ENCODE results near the gene SLC26A2.
"Not testable (repeated sequence)": the region's sequence is repeated elsewhere in the genome, so short reads cannot be mapped to it uniquely, and the experiment has no call there.

SLC26A2 gene

GRCh38 chr5:150015415-150015814 lies 54.9 kb downstream of the SLC26A2 start:
- DNase-seq (ENCODE audit: insufficient read length): no peak
- TF ChIP-seq TAF1 (IDR thresholded peaks at IDR 0.05; ENCODE audit: borderline replicate concordance, low read depth, low read length) (no peak), POLR2A (IDR thresholded peaks at IDR 0.05; ENCODE audit: low read depth, low read length) (no peak), POLR2AphosphoS5 (IDR thresholded peaks at IDR 0.05; ENCODE audit: low read depth, low read length) (no peak)
- FAIRE-seq: no peak

GRCh38 chr5:150016537-150016936 lies 56.0 kb downstream of the SLC26A2 start:
- FAIRE-seq (no peak), DNase-seq (ENCODE audit: insufficient read length) (no peak)
- TF ChIP-seq POLR2A (IDR thresholded peaks at IDR 0.05; ENCODE audit: low read depth, low read length) (no peak), POLR2AphosphoS5 (IDR thresholded peaks at IDR 0.05; ENCODE audit: low read depth, low read length) (no peak), TAF1 (IDR thresholded peaks at IDR 0.05; ENCODE audit: borderline replicate concordance, low read depth, low read length) (no peak)

GRCh38 chr5:150017226-150018005 lies 56.9 kb downstream of the SLC26A2 start:
- FAIRE-seq (no peak), DNase-seq (ENCODE audit: insufficient read length) (no peak)
- TF ChIP-seq POLR2AphosphoS5 (IDR thresholded peaks at IDR 0.05; ENCODE audit: low read depth, low read length) (no peak), POLR2A (IDR thresholded peaks at IDR 0.05; ENCODE audit: low read depth, low read length) (no peak), TAF1 (IDR thresholded peaks at IDR 0.05; ENCODE audit: borderline replicate concordance, low read depth, low read length) (no peak)

GRCh38 chr5:150020249-150020648 lies 59.7 kb downstream of the SLC26A2 start:
- DNase-seq (ENCODE audit: insufficient read length): no peak
- TF ChIP-seq POLR2A (IDR thresholded peaks at IDR 0.05; ENCODE audit: low read depth, low read length) (0 out of 2 replicates have a peak, but pooled peaks have one; percentile 29), TAF1 (IDR thresholded peaks at IDR 0.05; ENCODE audit: borderline replicate concordance, low read depth, low read length) (no peak), POLR2AphosphoS5 (IDR thresholded peaks at IDR 0.05; ENCODE audit: low read depth, low read length) (no peak)

GRCh38 chr5:150021491-150022157 lies 61.1 kb downstream of the SLC26A2 start:
- FAIRE-seq (no peak), DNase-seq (ENCODE audit: insufficient read length) (no peak)
- TF ChIP-seq POLR2AphosphoS5 (IDR thresholded peaks at IDR 0.05; ENCODE audit: low read depth, low read length): no peak

More at GRCh38 chr5:150020249-150020648, 59.7 kb downstream of the SLC26A2 start:
- no peak for FAIRE-seq

- TF ChIP-seq POLR2A (IDR thresholded peaks at IDR 0.05; ENCODE audit: low read depth, low read length) (no peak), POLR2AphosphoS5 (IDR thresholded peaks at IDR 0.05; ENCODE audit: low read depth, low read length) (no peak), TAF1 (IDR thresholded peaks at IDR 0.05; ENCODE audit: borderline replicate concordance, low read depth, low read length) (no peak)
- FAIRE-seq: no peak
- no peak for DNase-seq (ENCODE audit: insufficient read length)
Observed at GRCh38 chr5:150022158-150022531, 61.6 kb downstream of the SLC26A2 start.

GRCh38 chr5:150022681-150023080 lies 62.1 kb downstream of the SLC26A2 start:
- DNase-seq (ENCODE audit: insufficient read length) (no peak), FAIRE-seq (no peak)
- TF ChIP-seq POLR2A (IDR thresholded peaks at IDR 0.05; ENCODE audit: low read depth, low read length) (no peak), TAF1 (IDR thresholded peaks at IDR 0.05; ENCODE audit: borderline replicate concordance, low read depth, low read length) (no peak), POLR2AphosphoS5 (IDR thresholded peaks at IDR 0.05; ENCODE audit: low read depth, low read length) (no peak)

GRCh38 chr5:150023136-150023535 lies 62.6 kb downstream of the SLC26A2 start:
- FAIRE-seq (no peak), DNase-seq (ENCODE audit: insufficient read length) (no peak)
- TF ChIP-seq POLR2AphosphoS5 (IDR thresholded peaks at IDR 0.05; ENCODE audit: low read depth, low read length) (no peak), TAF1 (IDR thresholded peaks at IDR 0.05; ENCODE audit: borderline replicate concordance, low read depth, low read length) (no peak), POLR2A (IDR thresholded peaks at IDR 0.05; ENCODE audit: low read depth, low read length) (no peak)

GRCh38 chr5:150024346-150024984 lies 63.9 kb downstream of the SLC26A2 start:
- TF ChIP-seq POLR2A (IDR thresholded peaks at IDR 0.05; ENCODE audit: low read depth, low read length) (no peak), POLR2AphosphoS5 (IDR thresholded peaks at IDR 0.05; ENCODE audit: low read depth, low read length) (no peak), TAF1 (IDR thresholded peaks at IDR 0.05; ENCODE audit: borderline replicate concordance, low read depth, low read length) (no peak)
- FAIRE-seq (no peak), DNase-seq (ENCODE audit: insufficient read length) (no peak)

GRCh38 chr5:150026682-150027172 lies 66.2 kb downstream of the SLC26A2 start:
- TF ChIP-seq POLR2A (IDR thresholded peaks at IDR 0.05; ENCODE audit: low read depth, low read length): no peak
- TF ChIP-seq TAF1 (IDR thresholded peaks at IDR 0.05; ENCODE audit: borderline replicate concordance, low read depth, low read length): no peak
- no peak for TF ChIP-seq POLR2AphosphoS5 (IDR thresholded peaks at IDR 0.05; ENCODE audit: low read depth, low read length)
- no peak for DNase-seq (ENCODE audit: insufficient read length)
- FAIRE-seq: no peak

- FAIRE-seq; DNase-seq (ENCODE audit: insufficient read length): not testable (repeated sequence)
Observed at GRCh38 chr5:150028047-150028446, 67.5 kb downstream of the SLC26A2 start.

GRCh38 chr5:150033334-150033733 lies 72.8 kb downstream of the SLC26A2 start:
- TF ChIP-seq TAF1 (IDR thresholded peaks at IDR 0.05; ENCODE audit: borderline replicate concordance, low read depth, low read length) (no peak), POLR2AphosphoS5 (IDR thresholded peaks at IDR 0.05; ENCODE audit: low read depth, low read length) (no peak), POLR2A (IDR thresholded peaks at IDR 0.05; ENCODE audit: low read depth, low read length) (no peak)
- FAIRE-seq (no peak), DNase-seq (ENCODE audit: insufficient read length) (no peak)

Data from GM12892 (cell line).